Measurements from ENCODE around the gene PAK5.

PAK5 gene

GRCh38 chr20:9628589-9628988 lies 210.3 kb downstream of the PAK5 start:
- Histone ChIP-seq H3K4me1 (no peaks in the 10 kb centered on the region), H3K4me2 (ENCODE audit: low read length) (no peak overlapping the region), H3K9me3 (ENCODE audit: control insufficient read depth, low read length) (no peaks in the 10 kb centered on the region), H3K4me3 (ENCODE audit: low read depth, low read length) (no peak overlapping the region), H3K9ac (no peak overlapping the region), H3K36me3 (ENCODE audit: control insufficient read depth, insufficient read depth, low read length) (no peaks in the 10 kb centered on the region), H2AFZ (no peak overlapping the region), H3K79me2 (no peaks in the 10 kb centered on the region), H3K27ac (no peak overlapping the region), H3K27me3 (ENCODE audit: control insufficient read depth, insufficient read depth, low read length) (peaks cover 3% of the 10 kb centered on the region)
- TF ChIP-seq CTCF (IDR thresholded peaks at IDR 0.05): no peak

- Histone ChIP-seq H3K36me3 (ENCODE audit: control insufficient read depth, insufficient read depth, low read length) (no peaks in the 10 kb centered on the region), H3K27me3 (ENCODE audit: control insufficient read depth, insufficient read depth, low read length) (peaks cover 5% of the 10 kb centered on the region), H2AFZ (no peak overlapping the region), H3K4me2 (ENCODE audit: low read length) (no peak overlapping the region), H3K9me3 (ENCODE audit: control insufficient read depth, low read length) (no peaks in the 10 kb centered on the region), H3K4me3 (ENCODE audit: low read depth, low read length) (no peak overlapping the region), H3K4me1 (no peaks in the 10 kb centered on the region), H3K79me2 (no peaks in the 10 kb centered on the region), H3K9ac (no peak overlapping the region), H3K27ac (no peak overlapping the region)
- TF ChIP-seq CTCF (IDR thresholded peaks at IDR 0.05): no peak
These were observed 210.7 kb downstream of the PAK5 start for GRCh38 chr20:9628141-9628540.

GRCh38 chr20:9627219-9627618 lies 211.7 kb downstream of the PAK5 start:
- Histone ChIP-seq H3K4me1 (no peaks in the 10 kb centered on the region), H3K4me3 (ENCODE audit: low read depth, low read length) (no peak overlapping the region), H3K79me2 (no peaks in the 10 kb centered on the region), H3K27ac (no peak overlapping the region), H3K4me2 (ENCODE audit: low read length) (no peak overlapping the region), H3K9ac (no peak overlapping the region), H3K9me3 (ENCODE audit: control insufficient read depth, low read length) (no peaks in the 10 kb centered on the region), H2AFZ (no peak overlapping the region), H3K36me3 (ENCODE audit: control insufficient read depth, insufficient read depth, low read length) (no peaks in the 10 kb centered on the region), H3K27me3 (ENCODE audit: control insufficient read depth, insufficient read depth, low read length) (peaks cover 5% of the 10 kb centered on the region)
- no peak for TF ChIP-seq CTCF (IDR thresholded peaks at IDR 0.05)

- Histone ChIP-seq H3K36me3 (ENCODE audit: control insufficient read depth, insufficient read depth, low read length) (no peaks in the 10 kb centered on the region), H3K4me3 (ENCODE audit: low read depth, low read length) (no peak overlapping the region), H3K9ac (no peak overlapping the region), H3K9me3 (ENCODE audit: control insufficient read depth, low read length) (no peaks in the 10 kb centered on the region), H3K27me3 (ENCODE audit: control insufficient read depth, insufficient read depth, low read length) (peaks cover 5% of the 10 kb centered on the region), H3K4me1 (no peaks in the 10 kb centered on the region), H3K4me2 (ENCODE audit: low read length) (no peak overlapping the region), H3K27ac (no peak overlapping the region), H2AFZ (no peak overlapping the region), H3K79me2 (no peaks in the 10 kb centered on the region)
- no peak for TF ChIP-seq CTCF (IDR thresholded peaks at IDR 0.05)
These were observed 212.5 kb downstream of the PAK5 start for GRCh38 chr20:9626357-9626756.

GRCh38 chr20:9617940-9618339 lies 220.9 kb downstream of the PAK5 start:
- H3K4me2 ChIP-seq (ENCODE audit: low read length): no peak overlapping the region
- H3K27me3 ChIP-seq (ENCODE audit: control insufficient read depth, insufficient read depth, low read length): no peaks in the 10 kb centered on the region
- TF ChIP-seq CTCF (IDR thresholded peaks at IDR 0.05): no peak
- no peaks in the 10 kb centered on the region for H3K4me1 ChIP-seq
- no peak overlapping the region for H3K27ac ChIP-seq
- no peak overlapping the region for H3K9ac ChIP-seq
- no peak overlapping the region for H2AFZ ChIP-seq
- no peaks in the 10 kb centered on the region for H3K79me2 ChIP-seq
- H3K9me3 ChIP-seq (ENCODE audit: control insufficient read depth, low read length): no peaks in the 10 kb centered on the region
- H3K4me3 ChIP-seq (ENCODE audit: low read depth, low read length): no peak overlapping the region
- H3K36me3 ChIP-seq (ENCODE audit: control insufficient read depth, insufficient read depth, low read length): no peaks in the 10 kb centered on the region
